K562 (cell line): Measurements from ENCODE around the gene SLC35G6. TPM values are rescaled to one million over a fixed set of nuclear protein-coding genes. Genes with fewer than 3 reads are reported as not detected.

ENCODE experiments used
- CREB1 ChIP-seq, 2 experiments: sonication (generic) in 1 of 2; formaldehyde crosslinking in 1 of 2; IDR thresholded peaks; 2 replicates each; pipeline versions ENCODE4 v1.6.1 to v1.8.0; 2012 to 2022; ENCODE audit warnings: inconsistent platforms in 1 of 2, mild to moderate bottlenecking in 1 of 2, missing genetic modification reagents in 1 of 2, moderate library complexity in 1 of 2
- ELF4 ChIP-seq: fragments of 450-650 bp; formaldehyde crosslinking; IDR thresholded peaks from 2 replicates; pipeline ENCODE4 v1.4.0; 2022; ENCODE audit warnings: missing genetic modification characterization
- ESRRB ChIP-seq: fragments of 250-450 bp; sonication (Bioruptor Pico); IDR thresholded peaks from 2 replicates; pipeline ENCODE4 v1.5.0; 2020; ENCODE audit warnings: mild to moderate bottlenecking, moderate library complexity, borderline replicate concordance
- ETS2 ChIP-seq: IDR thresholded peaks from 2 replicates; pipeline ENCODE4 v1.6.1; 2016; ENCODE audit warnings: borderline replicate concordance, missing genetic modification characterization, mild to moderate bottlenecking, moderate library complexity, missing compliant biosample characterization; ENCODE audit not compliant: poor library complexity, severe bottlenecking
- ILK ChIP-seq: fragments of 450-650 bp; IDR thresholded peaks from 2 replicates; pipeline ENCODE4 v1.6.1; 2016; ENCODE audit warnings: missing genetic modification characterization, low read depth, mild to moderate bottlenecking, missing compliant biosample characterization, moderate library complexity, borderline replicate concordance
- PHF8 ChIP-seq: fragments of 200-600 bp; sonication (generic); IDR thresholded peaks from 2 replicates; pipeline ENCODE4 v1.6.1; 2012; ENCODE audit warnings: mixed run types, mild to moderate bottlenecking, inconsistent platforms, low read length, moderate library complexity, borderline replicate concordance
- TEAD1 ChIP-seq, 2 experiments: fragments of 450-650 bp in 1 of 2; sonication (generic) in 1 of 2; formaldehyde crosslinking; IDR thresholded peaks; 2 replicates each; pipeline versions ENCODE4 v1.4.0 to v1.8.0; 2020 to 2022; ENCODE audit warnings: mild to moderate bottlenecking in 2 of 2, missing genetic modification reagents in 1 of 2
- TGIF2 ChIP-seq: sonication (generic); formaldehyde crosslinking; IDR thresholded peaks from 2 replicates; pipeline ENCODE4 v1.8.1; 2022; ENCODE audit warnings: mild to moderate bottlenecking, missing genetic modification reagents, moderate library complexity
- ZNF586 ChIP-seq: fragments of 450-650 bp; formaldehyde crosslinking; conservative IDR thresholded peaks from 2 replicates; pipeline ENCODE4 v1.4.0; 2020; ENCODE audit warnings: mild to moderate bottlenecking, moderate library complexity
- polyA plus RNA-seq, 8 experiments: library from polyadenylated mRNA; depleted of rRNA in 4 of 8; stranded (reverse) in 5 of 8; unstranded in 3 of 8; fragments of >200 nt; fragmentation: Nextera tagmentation in 2 of 8; fragmentation: Illumina TruSeq in 1 of 8; extraction: Ambion mirVana in 2 of 8; extraction: Trizol in 1 of 8; gene quantifications; 2 replicates each; pipeline versions ENCODE4 v1.2.1 to v1.2.3, GENCODE V29; 2011 to 2014; ENCODE audit warnings: inconsistent platforms in 1 of 8, missing spikeins in 1 of 8
- total RNA-seq, 7 experiments: library from RNA; depleted of rRNA in 6 of 7; stranded (reverse); fragments of >200 nt in 6 of 7; fragmentation: Illumina TruSeq in 2 of 7; extraction: Trizol in 2 of 7; gene quantifications; 2 replicates each; pipeline versions ENCODE4 v1.2.1 to v1.2.3, GENCODE V29; 2011 to 2021; ENCODE audit warnings: low replicate concordance in 1 of 7
- TF ChIP-seq, protein P1 (sequence below), 2 experiments: fragments of 450-650 bp; IDR thresholded peaks; 2 replicates each; pipeline ENCODE4 v1.6.1; 2016; ENCODE audit warnings: mild to moderate bottlenecking in 2 of 2, borderline replicate concordance in 1 of 2, low read depth in 1 of 2, moderate library complexity in 1 of 2
- TF ChIP-seq, protein P2 (sequence below), 2 experiments: fragments of 450-650 bp; IDR thresholded peaks; 2 replicates each; pipeline ENCODE4 v1.6.1; 2018; ENCODE audit warnings: mild to moderate bottlenecking in 2 of 2, low read depth in 1 of 2; ENCODE audit not compliant: partially characterized antibody in 2 of 2

SLC35G6 gene
- total and polyA plus RNA-seq, 9 of the 15 experiments (the other 6 are each of a cell fraction or from before 2014, with no cell fraction given) = not detected

DNA sequence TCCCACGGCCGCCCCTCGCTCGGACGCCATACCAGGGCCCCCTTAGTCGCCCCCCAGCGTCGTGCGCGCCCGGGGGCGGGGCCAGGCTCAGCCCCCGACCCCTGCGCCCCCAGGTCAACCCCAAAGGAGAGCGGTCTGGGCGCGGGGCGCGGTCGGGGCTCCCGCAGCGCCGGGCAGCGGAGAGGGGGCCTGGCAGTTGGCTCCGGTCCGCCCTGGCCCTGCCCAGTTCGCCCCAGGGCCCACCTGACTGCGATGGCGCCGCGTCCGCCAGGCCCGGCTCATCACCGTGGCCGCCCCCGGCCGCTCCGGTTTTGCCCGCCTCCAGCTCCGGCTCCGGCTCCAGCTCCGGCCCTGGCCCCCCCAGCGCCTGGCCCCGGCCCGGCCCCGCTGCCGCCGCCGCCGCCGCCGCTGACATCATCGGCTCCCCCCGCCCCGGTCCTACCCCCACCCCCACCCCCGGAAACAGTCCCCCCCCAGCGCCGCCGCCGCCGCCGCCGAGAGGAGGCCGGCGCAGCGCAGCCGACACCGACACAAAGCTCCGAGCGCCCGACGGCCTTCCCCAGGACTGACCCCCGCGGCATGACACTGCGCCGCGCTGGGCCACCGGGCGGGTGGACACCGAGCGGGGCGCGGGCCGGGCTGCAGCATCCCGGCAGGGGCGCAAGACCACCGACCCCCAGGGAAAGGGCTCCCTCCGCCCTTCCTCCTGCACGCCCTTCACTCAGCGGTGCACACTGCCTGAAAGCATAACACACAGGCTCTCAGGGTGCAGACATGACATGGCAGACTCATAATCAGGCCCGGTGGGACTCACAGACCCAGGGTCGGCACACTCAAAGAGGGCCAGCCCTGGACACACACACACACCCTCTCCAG lies 1.8 kb upstream of the SLC35G6 start, which contains the start of gene ZBTB4 (continued):
- TF ChIP-seq, protein P1, sequence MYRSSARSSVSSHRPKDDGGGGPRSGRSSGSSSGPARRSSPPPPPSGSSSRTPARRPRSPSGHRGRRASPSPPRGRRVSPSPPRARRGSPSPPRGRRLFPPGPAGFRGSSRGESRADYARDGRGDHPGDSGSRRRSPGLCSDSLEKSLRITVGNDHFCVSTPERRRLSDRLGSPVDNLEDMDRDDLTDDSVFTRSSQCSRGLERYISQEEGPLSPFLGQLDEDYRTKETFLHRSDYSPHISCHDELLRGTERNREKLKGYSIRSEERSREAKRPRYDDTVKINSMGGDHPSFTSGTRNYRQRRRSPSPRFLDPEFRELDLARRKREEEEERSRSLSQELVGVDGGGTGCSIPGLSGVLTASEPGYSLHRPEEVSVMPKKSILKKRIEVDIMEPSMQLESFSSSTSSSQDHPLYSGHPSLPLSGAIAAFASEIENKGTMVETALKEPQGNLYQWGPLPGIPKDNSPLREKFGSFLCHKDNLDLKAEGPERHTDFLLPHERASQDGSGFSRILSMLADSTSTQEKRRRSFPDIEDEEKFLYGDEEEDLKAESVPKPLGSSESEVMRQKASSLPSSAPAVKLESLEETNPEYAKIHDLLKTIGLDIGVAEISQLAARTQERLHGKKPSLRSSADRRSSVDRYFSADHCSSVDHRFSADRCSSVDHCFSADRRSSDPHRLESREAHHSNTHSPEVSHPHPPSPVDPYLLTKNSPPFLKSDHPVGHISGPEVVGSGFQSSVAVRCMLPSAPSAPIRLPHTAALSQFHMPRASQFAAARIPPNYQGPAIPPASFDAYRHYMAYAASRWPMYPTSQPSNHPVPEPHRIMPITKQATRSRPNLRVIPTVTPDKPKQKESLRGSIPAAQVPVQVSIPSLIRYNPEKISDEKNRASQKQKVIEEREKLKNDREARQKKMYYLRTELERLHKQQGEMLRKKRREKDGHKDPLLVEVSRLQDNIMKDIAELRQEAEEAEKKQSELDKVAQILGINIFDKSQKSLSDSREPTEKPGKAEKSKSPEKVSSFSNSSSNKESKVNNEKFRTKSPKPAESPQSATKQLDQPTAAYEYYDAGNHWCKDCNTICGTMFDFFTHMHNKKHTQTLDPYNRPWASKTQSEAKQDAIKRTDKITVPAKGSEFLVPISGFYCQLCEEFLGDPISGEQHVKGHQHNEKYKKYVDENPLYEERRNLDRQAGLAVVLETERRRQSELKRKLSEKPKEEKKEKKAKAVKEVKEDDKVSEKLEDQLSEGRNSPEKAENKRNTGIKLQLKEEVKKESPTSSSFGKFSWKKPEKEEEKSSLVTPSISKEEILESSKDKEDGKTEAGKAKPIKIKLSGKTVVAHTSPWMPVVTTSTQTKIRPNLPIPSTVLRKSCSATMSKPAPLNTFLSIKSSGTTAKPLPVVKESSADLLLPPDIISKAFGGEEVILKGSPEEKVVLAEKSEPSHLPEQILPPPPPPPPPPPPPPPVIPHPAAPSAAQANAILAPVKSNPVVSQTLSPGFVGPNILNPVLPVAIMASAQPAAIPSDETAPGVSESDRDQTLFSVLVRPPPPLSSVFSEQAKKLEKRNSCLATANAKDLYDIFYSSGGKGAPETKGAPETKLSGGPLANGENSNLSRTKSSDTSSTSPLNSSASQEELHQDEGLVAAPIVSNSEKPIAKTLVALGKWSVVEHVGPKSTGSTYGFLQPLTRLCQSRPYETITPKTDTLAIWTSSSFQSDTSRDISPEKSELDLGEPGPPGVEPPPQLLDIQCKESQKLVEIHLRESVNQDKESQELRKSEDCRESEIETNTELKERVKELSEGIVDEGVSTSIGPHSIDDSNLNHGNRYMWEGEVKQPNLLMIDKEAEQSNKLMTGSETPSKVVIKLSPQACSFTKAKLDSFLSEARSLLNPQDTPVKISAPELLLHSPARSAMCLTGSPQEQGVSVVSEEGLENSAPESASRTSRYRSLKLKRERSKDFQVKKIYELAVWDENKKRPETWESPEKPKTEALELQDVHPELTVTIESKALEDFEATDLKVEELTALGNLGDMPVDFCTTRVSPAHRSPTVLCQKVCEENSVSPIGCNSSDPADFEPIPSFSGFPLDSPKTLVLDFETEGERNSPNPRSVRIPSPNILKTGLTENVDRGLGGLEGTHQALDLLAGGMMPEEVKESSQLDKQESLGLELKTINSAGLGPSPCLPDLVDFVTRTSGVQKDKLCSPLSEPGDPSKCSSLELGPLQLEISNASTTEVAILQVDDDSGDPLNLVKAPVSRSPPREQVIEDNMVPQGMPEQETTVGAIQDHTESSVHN (IDR thresholded peaks at IDR 0.05; ENCODE audit: borderline replicate concordance in 1 of 2, low read depth in 1 of 2) = no peak
- TF ChIP-seq ESRRB (CRISPR knock-in tag) (no peak), ETS2 (no peak), CREB1 (IDR thresholded peaks at IDR 0.05) (no peak), CREB1 (CRISPR knock-in tag; IDR thresholded peaks at IDR 0.05) (0 out of 2 replicates have a peak, but pooled peaks have one; percentile 14), ZNF586 (no peak), ELF4 (no peak), TEAD1 (CRISPR knock-in tag; IDR thresholded peaks at IDR 0.05) (no peak), PHF8 (peak; percentile 53; the same call in 1 of the 2 replicates), TGIF2 (0 out of 2 replicates have a peak, but pooled peaks have one; percentile 15), ILK (tag) (no peak)
- TF ChIP-seq, protein P2, sequence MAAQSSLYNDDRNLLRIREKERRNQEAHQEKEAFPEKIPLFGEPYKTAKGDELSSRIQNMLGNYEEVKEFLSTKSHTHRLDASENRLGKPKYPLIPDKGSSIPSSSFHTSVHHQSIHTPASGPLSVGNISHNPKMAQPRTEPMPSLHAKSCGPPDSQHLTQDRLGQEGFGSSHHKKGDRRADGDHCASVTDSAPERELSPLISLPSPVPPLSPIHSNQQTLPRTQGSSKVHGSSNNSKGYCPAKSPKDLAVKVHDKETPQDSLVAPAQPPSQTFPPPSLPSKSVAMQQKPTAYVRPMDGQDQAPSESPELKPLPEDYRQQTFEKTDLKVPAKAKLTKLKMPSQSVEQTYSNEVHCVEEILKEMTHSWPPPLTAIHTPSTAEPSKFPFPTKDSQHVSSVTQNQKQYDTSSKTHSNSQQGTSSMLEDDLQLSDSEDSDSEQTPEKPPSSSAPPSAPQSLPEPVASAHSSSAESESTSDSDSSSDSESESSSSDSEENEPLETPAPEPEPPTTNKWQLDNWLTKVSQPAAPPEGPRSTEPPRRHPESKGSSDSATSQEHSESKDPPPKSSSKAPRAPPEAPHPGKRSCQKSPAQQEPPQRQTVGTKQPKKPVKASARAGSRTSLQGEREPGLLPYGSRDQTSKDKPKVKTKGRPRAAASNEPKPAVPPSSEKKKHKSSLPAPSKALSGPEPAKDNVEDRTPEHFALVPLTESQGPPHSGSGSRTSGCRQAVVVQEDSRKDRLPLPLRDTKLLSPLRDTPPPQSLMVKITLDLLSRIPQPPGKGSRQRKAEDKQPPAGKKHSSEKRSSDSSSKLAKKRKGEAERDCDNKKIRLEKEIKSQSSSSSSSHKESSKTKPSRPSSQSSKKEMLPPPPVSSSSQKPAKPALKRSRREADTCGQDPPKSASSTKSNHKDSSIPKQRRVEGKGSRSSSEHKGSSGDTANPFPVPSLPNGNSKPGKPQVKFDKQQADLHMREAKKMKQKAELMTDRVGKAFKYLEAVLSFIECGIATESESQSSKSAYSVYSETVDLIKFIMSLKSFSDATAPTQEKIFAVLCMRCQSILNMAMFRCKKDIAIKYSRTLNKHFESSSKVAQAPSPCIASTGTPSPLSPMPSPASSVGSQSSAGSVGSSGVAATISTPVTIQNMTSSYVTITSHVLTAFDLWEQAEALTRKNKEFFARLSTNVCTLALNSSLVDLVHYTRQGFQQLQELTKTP (IDR thresholded peaks at IDR 0.05; ENCODE audit: low read depth in 1 of 2, partially characterized antibody in 2 of 2) = no peak
